Activated T-cell treated with anti-CD3 and anti-CD28 coated beads, Interleukin-2, amount 50 U/mL, for 72 hours (primary cell): ENCODE data around the gene DUSP9. TPM values are rescaled to one million over a fixed set of nuclear protein-coding genes. Genes with fewer than 3 reads are reported as not detected.

Source experiments
- ATAC-seq, 2 donors: fragments of 150-1000 bp; cut with Tn5 transposase; replicated peaks in 1 of 2; 2 replicates each; pipeline ENCODE4 v1.10.0; 2021; ENCODE audit warnings: moderate library complexity in 2 of 2, mild to moderate bottlenecking in 1 of 2
- DNase-seq, 2 donors: peaks; one replicate each; pipeline ENCODE4 v3.0.0; 2021 to 2022; ENCODE audit warnings: mixed read lengths in 1 of 2
- H3K27ac Mint-ChIP-seq: one replicate; pipeline ENCODE4 v1.8.0; 2022; ENCODE audit warnings: mild to moderate bottlenecking, moderate library complexity, mixed read lengths
- H3K27me3 Mint-ChIP-seq: one replicate; pipeline ENCODE4 v1.8.0; 2022; ENCODE audit warnings: low read depth, mixed read lengths
- H3K36me3 Mint-ChIP-seq, 2 donors: one replicate each; pipeline ENCODE4 v1.8.0; 2022; ENCODE audit warnings: mixed read lengths in 2 of 2, mild to moderate bottlenecking in 1 of 2; ENCODE audit not compliant: insufficient read depth in 2 of 2
- H3K4me1 Mint-ChIP-seq: one replicate; pipeline ENCODE4 v1.8.0; 2022; ENCODE audit warnings: low read depth, mixed read lengths
- H3K4me3 Mint-ChIP-seq, 2 donors: one replicate each; pipeline ENCODE4 v1.8.0; 2022; ENCODE audit warnings: mild to moderate bottlenecking in 2 of 2, mixed read lengths in 2 of 2, moderate library complexity in 2 of 2
- H3K9me3 Mint-ChIP-seq, 2 donors: one replicate each; pipeline ENCODE4 v1.8.0; 2022; ENCODE audit warnings: mixed read lengths in 2 of 2
- total RNA-seq, 2 donors: library from RNA; stranded (reverse); gene quantifications; one replicate each; pipeline ENCODE4 v1.2.3, GENCODE V29; 2022

Gene DUSP9
- total RNA-seq, 2 donors from 2014 or later: not detected

- Mint-ChIP-seq H3K27ac (no peak overlapping the region), H3K9me3 (no peaks in the 10 kb centered on the region), H3K4me3 (peak overlapping the region; percentile 81 to 84), H3K4me1 (no peaks in the 10 kb centered on the region), H3K27me3 (peaks cover 45% of the 10 kb centered on the region), H3K36me3 (no peaks in the 10 kb centered on the region)
- ATAC-seq (peak; percentile 95 to 97), DNase-seq (peak; percentile 77 to 80)
Observed at GRCh38 chrX:153609917-153610835, 36.8 kb upstream of the DUSP9 start.

GRCh38 chrX:153610836-153611213 lies 36.2 kb upstream of the DUSP9 start:
- peak overlapping the region; percentile 81 to 84 for H3K4me3 Mint-ChIP-seq
- ATAC-seq: no peak

GRCh38 chrX:153611298-153612095 lies 35.5 kb upstream of the DUSP9 start:
- ATAC-seq: no peak
- Mint-ChIP-seq H3K27ac (no peak overlapping the region), H3K36me3 (no peaks in the 10 kb centered on the region), H3K9me3 (no peaks in the 10 kb centered on the region), H3K4me1 (no peaks in the 10 kb centered on the region), H3K27me3 (peaks cover 36% of the 10 kb centered on the region), H3K4me3 (no peak overlapping the region)
- no peak for DNase-seq

More at GRCh38 chrX:153610836-153611213, 36.2 kb upstream of the DUSP9 start:
- no peak overlapping the region for H3K27ac Mint-ChIP-seq
- H3K36me3 Mint-ChIP-seq: no peaks in the 10 kb centered on the region
- no peak for DNase-seq
- H3K9me3 Mint-ChIP-seq: no peaks in the 10 kb centered on the region
- H3K27me3 Mint-ChIP-seq: peaks cover 43% of the 10 kb centered on the region
- no peaks in the 10 kb centered on the region for H3K4me1 Mint-ChIP-seq

GRCh38 chrX:153612413-153612812 lies 34.6 kb upstream of the DUSP9 start:
- Mint-ChIP-seq H3K4me1 (no peaks in the 10 kb centered on the region), H3K4me3 (no peak overlapping the region), H3K27ac (no peak overlapping the region), H3K36me3 (no peaks in the 10 kb centered on the region), H3K27me3 (peaks cover 30% of the 10 kb centered on the region), H3K9me3 (no peaks in the 10 kb centered on the region)
- ATAC-seq (no peak), DNase-seq (no peak)

DNA sequence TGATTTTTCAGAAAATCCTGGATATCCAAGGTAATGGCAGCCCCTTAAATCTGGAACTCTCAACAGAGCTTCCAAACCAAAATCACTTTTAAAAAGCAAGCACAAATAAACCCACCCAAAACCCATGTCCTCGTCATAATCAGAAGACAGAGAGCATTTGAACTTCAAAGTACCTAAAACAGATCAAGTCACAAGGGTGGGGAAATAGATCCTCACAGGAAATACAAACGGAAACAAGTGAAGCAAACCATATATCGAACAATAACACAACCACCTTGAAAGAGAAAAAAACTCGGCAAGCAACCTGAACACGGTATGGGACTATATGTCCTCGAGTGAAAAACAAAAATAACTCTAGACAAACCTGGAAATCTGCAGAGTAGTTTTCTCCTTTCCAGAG lies 32.2 kb upstream of the DUSP9 start:
- ATAC-seq (no peak), DNase-seq (no peak)
- Mint-ChIP-seq H3K36me3 (no peaks in the 10 kb centered on the region), H3K4me1 (no peaks in the 10 kb centered on the region), H3K4me3 (peak overlapping the region in 1 of 2 donors; percentile 32), H3K27me3 (peaks cover 31% of the 10 kb centered on the region), H3K27ac (no peak overlapping the region), H3K9me3 (no peaks in the 10 kb centered on the region)

- Mint-ChIP-seq H3K4me3 (no peak overlapping the region), H3K27me3 (peaks cover 19% of the 10 kb centered on the region), H3K27ac (no peak overlapping the region), H3K9me3 (no peaks in the 10 kb centered on the region), H3K36me3 (no peaks in the 10 kb centered on the region), H3K4me1 (no peaks in the 10 kb centered on the region)
- no peak for DNase-seq
- no peak for ATAC-seq
Observed at GRCh38 chrX:153620576-153620975, 26.4 kb upstream of the DUSP9 start.

- Mint-ChIP-seq H3K9me3 (no peaks in the 10 kb centered on the region), H3K27me3 (peaks cover 19% of the 10 kb centered on the region), H3K27ac (no peak overlapping the region), H3K4me1 (no peaks in the 10 kb centered on the region), H3K4me3 (no peak overlapping the region), H3K36me3 (no peaks in the 10 kb centered on the region)
- DNase-seq: no peak
- ATAC-seq: no peak
Observed at GRCh38 chrX:153621949-153622598, 24.9 kb upstream of the DUSP9 start.

- DNase-seq (no peak), ATAC-seq (no peak)
- no peak overlapping the region for H3K4me3 Mint-ChIP-seq
- no peak overlapping the region for H3K27ac Mint-ChIP-seq
- no peaks in the 10 kb centered on the region for H3K9me3 Mint-ChIP-seq
- no peaks in the 10 kb centered on the region for H3K36me3 Mint-ChIP-seq
- peaks cover 12% of the 10 kb centered on the region for H3K27me3 Mint-ChIP-seq
- H3K4me1 Mint-ChIP-seq: no peaks in the 10 kb centered on the region
Observed at GRCh38 chrX:153622661-153623309, 24.2 kb upstream of the DUSP9 start.

GRCh38 chrX:153623310-153624029 lies 23.5 kb upstream of the DUSP9 start:
- peaks cover 6% of the 10 kb centered on the region for H3K27me3 Mint-ChIP-seq

DNA sequence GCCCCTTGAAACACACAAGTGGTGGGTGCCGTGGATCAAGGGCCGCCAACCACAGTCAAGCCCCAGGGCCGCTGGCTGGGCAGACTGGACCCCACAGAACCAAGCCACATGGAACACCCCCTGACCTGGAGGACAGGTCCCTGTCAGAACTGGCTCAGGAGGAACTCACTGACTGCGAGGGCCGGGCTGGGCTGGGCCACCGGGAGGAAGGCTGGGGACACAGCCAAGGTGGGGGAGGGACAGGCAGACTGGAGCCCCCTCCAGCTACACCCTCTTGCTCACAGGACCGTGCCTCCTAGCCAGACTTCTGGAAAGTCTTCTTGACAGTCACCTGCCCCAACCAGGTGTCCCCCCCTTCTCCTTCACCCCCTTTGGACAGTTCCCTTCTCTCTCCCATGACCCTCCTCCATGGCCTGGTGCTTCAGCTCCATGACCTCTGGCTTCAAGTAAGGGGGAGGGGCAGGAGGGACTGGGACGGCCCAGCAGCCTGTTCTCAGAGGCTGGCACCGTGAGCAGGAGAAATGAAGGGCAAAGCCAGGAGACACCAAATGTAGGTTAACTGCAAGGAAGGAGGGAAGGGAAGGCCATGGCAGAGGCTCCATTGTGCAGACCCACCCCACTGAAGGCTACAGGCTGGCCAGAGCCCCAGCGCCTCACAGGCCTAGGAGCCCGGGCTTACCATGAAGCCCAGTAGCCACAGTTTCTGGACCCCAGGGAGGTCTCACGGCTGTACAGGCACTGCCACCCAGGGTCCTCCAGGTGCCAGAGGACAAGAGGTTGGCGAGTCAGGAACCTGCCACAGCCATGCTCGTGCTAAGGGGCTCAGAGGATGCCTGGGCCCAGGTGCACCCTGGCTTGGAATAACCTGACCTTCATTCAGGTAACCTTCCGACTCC lies 22.6 kb upstream of the DUSP9 start:
- Mint-ChIP-seq H3K9me3 (no peaks in the 10 kb centered on the region), H3K36me3 (no peaks in the 10 kb centered on the region), H3K4me3 (no peak overlapping the region), H3K27me3 (no peaks in the 10 kb centered on the region), H3K4me1 (no peaks in the 10 kb centered on the region), H3K27ac (no peak overlapping the region)
- DNase-seq (no peak), ATAC-seq (no peak)

More at GRCh38 chrX:153623310-153624029, 23.5 kb upstream of the DUSP9 start:
- no peaks in the 10 kb centered on the region for H3K4me1 Mint-ChIP-seq
- no peak for ATAC-seq
- DNase-seq: no peak
- no peak overlapping the region for H3K4me3 Mint-ChIP-seq
- H3K27ac Mint-ChIP-seq: no peak overlapping the region
- no peaks in the 10 kb centered on the region for H3K9me3 Mint-ChIP-seq
- no peaks in the 10 kb centered on the region for H3K36me3 Mint-ChIP-seq

DNA sequence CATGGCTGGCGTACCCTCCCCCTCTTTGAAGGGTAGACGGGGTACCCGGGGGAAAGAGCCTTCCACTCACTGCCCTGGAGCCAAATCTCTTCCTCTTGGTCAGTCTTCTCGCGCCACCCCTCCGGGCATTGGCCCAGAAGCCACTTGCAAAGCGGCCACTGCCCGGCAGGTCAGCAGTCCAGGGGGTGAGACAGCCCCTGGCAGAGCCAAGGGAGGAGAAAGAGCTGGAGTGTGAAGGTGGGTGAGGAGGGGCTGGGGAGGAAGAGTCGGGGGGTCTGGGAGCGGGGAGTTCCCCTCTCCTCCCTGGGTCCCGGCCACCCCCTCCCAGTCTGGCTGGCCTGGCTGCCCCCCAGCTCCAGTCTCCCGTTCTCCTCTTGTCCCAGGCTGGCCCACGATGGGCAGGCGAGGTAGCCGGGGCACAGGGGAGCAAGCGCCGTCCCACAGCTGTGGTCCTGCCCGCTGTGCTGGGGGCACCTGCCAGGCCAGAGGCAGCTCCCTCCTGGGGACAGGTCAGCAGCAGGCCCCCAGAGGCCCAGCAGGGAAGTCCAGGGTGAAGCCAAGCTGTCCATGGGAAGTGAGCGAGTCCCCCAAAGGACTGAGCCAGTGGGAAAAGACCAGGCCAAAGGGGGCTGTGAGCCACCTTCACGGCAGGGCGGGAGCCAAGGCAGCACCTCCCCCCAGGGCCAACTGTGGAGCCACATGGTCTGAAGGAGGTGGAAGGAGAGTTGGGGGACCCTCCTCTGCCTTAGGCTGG lies 21.6 kb upstream of the DUSP9 start:
- DNase-seq: no peak
- no peaks in the 10 kb centered on the region for H3K36me3 Mint-ChIP-seq
- H3K9me3 Mint-ChIP-seq: no peaks in the 10 kb centered on the region
- no peak overlapping the region for H3K27ac Mint-ChIP-seq
- no peak for ATAC-seq
- no peaks in the 10 kb centered on the region for H3K27me3 Mint-ChIP-seq
- H3K4me1 Mint-ChIP-seq: no peaks in the 10 kb centered on the region
- no peak overlapping the region for H3K4me3 Mint-ChIP-seq
